ENCODE data around the gene ZNF165.
"Not testable (repeated sequence)": the region's sequence is repeated elsewhere in the genome, so short reads cannot be mapped to it uniquely, and the experiment has no call there.

The ZNF165 gene

DNA sequence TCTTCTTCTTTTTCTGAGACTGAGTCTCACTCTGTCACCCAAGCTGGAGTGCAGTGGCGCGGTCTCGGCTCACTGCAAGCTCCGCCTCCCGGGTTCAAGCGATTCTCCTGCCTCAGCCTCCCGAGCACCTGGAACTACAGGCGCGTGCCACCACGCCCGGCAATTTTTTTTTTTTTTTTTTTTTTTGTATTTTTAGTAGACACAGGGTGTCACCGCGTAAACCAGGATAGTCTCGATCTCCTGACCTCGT lies at the start of gene ZNF165:
Gene ZNF165, plus strand, starts transcription at position 188 of the 250 bp plus-strand sequence. CDS start 4,913 bp downstream, outside the sequence.
- DNase-seq (ENCODE audit: low read depth), result not testable (repeated sequence)

DNA sequence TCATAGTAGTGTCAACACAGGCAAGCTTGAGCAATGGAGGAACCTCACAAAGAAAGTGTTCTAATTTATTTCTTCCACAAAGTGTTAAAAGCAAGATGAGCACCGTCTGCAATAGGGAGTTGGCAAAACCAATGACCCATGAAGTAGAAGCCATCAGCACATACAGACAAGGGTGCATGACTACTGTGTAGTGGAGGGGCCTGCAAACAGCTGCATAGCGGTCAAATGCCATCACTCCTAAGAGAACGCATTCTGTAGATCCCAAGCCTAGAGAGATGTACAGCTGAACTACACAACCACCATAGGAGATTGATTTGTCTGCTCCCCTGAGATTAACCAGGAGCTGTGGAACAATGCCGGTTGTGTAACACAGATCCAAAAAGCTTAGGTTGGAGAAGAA lies 26.8 kb upstream of the ZNF165 start:
- DNase-seq (ENCODE audit: low read depth), result no peak

DNA sequence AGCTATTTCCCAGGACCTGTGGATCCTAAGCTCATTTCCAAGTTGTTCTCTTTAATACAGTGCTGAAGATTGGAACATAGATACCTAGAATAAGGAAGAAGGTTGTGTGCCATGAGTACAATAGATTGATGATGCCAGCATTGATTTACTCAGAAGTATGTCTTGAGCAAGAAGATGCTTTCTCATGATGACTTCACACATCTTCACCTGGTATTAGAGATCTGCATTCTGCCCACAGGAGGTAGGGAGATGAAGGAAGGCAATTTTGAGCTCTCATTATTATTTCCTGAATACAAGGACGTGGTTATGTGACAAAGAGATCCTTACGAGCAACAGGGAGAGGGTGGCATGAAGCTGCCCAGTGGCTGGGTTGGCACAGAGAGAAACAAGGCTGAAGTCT lies 20.0 kb upstream of the ZNF165 start:
- no peak for DNase-seq (ENCODE audit: low read depth)

DNA sequence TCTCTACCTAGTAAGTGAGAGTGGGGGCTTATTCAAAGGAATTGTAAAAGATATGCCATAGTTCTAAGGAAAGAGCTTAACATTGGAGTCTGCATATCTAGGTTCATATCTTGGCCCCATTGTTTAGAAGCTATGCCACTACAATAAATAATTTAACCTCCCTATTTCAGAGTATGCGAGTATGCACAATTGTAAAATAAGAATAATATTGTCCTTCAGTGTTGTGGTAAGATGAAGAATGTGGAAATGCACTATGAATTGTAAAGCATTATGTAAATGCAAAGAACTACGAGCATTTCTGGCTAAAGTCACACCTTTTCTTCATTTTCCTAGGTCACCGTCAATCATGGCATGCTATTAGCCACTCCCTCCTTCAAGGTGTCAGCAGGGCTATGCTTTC lies 16.1 kb upstream of the ZNF165 start:
- DNase-seq (ENCODE audit: low read depth), result no peak

DNA sequence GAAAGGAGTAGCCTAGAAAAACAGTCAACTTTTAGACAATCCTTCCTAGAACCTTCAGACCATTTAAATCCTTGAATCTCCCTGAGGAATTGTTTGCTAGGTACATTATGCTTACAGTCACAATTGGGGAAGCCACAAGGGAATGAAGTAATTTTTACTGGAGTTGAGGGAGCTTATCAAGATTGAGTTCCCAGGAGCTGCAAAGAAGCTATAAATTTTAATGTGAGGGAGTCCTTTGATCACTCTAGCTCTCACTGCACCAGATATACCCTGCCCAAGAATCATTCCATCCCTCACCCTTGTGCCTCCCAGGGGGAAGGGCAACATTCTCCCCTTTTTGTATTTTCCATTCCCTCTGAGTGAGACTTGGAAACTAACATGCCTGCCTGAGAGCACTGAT lies 12.3 kb upstream of the ZNF165 start:
- DNase-seq (ENCODE audit: low read depth), result no peak

DNA sequence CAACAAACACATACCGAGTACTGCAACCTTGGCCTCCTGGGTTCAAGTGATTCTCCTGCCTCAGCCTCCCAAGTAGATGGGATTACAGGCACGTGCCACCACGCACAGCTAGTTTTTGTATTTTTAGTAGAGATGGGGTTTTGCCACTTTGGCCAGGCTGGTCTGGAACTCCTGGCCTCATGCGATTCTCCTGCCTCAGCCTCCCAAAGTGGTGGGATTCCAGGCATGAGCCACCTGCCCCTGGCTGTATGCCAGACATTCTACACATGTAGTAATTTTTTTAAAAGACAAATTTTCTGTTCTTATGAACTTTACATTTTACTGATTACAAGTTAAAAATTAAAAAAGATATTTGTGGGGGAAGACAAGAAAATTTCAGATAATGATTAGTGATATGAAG lies 9.4 kb upstream of the ZNF165 start:
- not testable (repeated sequence) for DNase-seq (ENCODE audit: low read depth)

DNA sequence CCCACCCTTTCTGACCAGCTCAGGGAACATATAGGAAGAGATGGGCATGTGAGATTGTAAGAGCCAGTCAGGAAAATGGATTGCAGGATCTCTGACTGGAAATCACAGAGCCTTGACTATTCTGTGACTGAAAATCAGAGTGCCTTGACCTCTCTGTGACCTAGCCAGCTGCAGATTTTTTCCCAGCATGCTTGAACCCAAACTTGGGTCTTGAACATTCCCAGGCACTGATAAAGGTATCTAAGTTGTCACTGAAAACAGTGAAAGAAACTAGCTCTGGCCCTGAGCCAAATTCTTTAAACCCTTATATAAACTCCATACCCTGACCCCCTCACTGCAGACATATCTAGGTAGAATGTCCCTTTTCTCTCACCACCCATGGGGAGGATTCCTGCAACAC lies 2.3 kb upstream of the ZNF165 start:
- no peak for DNase-seq (ENCODE audit: low read depth)

DNA sequence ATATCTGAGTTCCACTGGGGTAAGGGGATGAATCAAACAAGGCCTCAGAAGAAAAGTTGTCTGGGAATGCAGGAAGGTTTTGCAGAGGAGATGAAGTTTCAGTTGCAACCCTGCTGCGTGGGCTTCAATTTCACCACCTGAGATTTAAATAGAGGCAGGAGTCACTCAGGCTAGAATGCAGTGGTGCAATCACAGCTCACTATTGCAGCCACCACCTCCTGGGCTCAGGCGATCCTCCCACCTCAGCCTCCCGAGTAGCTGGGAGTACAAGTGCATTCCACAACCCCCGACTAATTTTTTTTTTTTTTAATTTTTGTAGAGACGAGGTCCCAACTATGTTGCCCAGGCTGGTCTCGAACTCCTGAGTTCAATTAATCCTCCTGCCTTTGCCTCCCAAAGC lies 1.5 kb upstream of the ZNF165 start:
- no peak for DNase-seq (ENCODE audit: low read depth)

DNA sequence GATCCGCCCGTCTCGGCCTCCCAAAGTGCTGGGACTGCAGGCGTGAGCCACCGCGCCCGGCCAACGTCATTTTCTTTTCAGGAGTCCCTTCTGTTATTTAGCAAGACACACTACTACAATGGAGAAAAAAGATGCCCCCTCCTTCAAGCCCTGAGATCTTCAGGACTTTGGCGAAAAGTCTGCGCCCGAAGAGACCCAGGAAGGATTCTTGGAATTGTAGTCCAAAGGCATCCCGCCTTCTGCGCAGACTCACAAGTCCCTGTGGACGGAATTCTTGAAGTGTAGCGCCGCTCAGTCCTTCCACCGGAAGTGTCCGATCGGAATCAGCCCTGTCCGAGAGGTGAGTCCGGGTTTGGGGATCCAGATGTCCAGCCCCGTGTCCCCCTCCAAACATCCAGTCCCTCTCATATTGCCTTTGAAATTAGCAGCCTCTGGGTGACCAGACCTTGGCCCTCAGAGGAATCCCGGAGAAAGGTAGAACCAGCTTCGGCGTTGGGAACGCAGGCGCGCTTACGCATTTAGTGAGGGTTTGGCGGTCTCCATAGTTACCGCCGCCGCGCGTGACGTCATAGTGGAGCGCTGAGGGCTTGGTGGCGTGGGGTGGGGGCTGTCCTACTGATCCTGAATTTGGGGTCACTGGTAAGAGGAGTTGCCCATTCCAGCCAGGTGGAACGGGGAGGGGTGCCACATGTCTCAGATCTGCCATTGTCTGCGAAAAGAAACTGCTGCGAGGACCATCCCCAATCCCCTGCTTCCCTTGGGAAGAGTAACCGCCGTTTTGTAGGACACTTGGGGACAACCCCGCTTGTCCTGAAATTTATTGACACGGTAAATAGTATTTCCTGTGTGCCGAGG lies 490 bp downstream of the ZNF165 start:
- DNase-seq (ENCODE audit: low read depth), result peak; percentile 85

DNA sequence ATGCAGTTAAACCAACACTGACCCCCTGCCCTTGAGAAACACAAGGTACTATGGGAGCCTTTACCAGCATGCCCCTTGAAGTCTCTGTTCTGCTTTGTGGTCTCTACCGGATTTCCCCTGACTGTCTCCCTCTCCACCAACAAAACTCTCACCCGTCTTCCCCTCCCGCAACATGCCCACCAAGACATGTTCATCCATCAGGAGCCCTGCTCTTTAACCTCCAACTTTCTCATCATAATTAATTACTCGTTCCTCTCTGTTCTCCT lies 1.1 kb downstream of the ZNF165 start:
- DNase-seq (ENCODE audit: low read depth), result no peak

DNA sequence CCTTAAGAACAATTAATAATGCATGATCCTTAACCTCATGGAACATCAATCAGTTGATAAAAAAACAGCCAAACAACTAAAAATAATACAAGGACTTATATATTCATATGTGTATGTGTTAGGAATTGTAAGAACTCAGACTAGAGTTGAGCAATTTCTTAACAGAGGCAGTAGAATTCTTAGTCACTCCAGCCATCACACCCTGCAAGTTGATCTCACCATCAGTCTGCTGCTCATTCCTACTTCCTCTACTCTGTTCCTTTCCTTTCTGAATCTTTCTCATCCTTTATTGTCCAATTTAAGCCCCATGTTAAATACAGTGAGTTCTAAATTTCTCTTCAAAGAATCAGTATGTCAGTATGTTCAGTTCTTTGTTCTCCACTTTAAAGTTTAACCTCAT lies 2.6 kb downstream of the ZNF165 start:
- DNase-seq (ENCODE audit: low read depth), result no peak

DNA sequence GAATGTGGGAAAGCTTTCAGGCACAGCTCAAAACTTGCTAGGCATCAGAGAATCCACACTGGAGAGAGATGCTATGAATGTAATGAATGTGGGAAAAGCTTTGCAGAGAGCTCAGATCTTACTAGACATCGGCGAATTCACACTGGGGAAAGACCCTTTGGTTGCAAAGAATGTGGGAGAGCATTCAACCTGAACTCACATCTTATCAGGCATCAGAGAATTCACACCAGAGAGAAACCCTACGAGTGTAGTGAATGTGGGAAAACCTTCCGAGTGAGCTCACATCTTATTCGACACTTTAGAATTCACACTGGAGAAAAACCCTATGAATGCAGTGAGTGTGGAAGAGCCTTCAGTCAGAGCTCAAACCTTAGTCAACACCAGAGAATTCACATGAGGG lies 8.7 kb downstream of the ZNF165 start:
- DNase-seq (ENCODE audit: low read depth), result no peak

DNA sequence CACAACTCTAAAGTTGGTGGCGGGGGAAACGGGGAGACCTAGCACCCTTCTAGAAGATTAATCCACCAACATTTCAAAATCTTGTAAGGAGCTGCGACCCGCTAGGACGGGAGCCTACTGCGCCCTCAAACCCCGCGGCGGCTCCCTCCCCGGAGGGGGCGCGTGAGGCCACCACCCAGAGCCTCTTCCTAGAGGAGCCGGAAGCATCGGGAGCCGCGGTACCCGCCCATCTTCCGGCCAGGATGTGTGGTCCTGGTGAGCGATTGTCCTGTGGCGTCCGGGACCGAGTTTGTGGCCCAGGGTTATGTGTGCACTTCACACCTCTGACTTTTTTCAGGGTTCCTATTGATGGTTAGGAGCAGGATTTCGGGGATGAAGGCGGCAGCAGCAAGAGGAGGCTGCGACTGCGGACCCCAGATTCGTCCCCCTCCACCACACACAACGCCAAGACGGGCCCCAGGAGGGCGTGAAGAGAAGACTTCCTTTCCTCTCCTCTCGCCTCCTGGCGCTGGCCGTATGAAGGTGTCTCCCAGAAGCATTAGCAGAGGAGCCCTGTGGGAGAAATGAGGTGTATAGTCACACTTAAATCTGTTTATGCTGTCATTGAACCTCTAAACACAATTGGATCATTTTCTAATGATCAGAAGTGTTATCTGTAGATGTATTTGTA lies 10.7 kb downstream of the ZNF165 start:
- no peak for DNase-seq (ENCODE audit: low read depth)

DNA sequence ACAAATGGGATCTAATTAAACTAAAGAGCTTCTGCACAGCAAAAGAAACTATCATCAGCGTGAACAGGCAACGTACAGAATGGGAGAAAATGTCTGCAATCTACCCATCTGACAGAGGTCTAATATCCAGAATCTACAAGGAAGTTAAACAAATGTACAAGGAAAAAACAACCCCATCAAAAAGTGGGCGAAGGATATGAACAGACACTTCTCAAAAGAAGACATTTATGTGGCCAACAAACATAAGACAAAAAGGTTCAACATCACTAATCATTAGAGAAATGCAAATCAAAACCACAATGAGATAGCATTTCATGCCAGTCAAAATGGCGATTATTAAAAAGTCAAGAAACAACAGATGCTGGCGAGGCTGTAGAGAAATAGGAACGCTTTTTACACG lies 21.9 kb downstream of the ZNF165 start:
- DNase-seq (ENCODE audit: low read depth), result not testable (repeated sequence)

DNA sequence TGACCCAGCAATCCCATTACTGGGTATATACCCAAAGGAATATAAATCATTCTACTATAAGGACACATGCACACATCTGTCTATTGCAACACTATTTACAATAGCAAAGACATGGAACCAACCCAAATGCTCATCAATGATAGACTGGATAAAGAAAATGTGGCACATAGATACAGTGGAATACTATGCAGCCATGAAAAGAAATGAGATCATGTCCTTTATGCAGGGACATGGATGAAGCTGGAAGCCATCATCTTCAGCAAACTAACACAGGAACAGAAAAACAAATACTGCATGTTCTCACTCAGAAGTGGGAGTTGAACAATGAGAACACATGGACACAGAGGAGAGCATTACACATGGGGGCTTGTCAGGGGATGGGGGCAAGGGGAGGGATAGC lies 22.3 kb downstream of the ZNF165 start:
- DNase-seq (ENCODE audit: low read depth), result not testable (repeated sequence)

DNA sequence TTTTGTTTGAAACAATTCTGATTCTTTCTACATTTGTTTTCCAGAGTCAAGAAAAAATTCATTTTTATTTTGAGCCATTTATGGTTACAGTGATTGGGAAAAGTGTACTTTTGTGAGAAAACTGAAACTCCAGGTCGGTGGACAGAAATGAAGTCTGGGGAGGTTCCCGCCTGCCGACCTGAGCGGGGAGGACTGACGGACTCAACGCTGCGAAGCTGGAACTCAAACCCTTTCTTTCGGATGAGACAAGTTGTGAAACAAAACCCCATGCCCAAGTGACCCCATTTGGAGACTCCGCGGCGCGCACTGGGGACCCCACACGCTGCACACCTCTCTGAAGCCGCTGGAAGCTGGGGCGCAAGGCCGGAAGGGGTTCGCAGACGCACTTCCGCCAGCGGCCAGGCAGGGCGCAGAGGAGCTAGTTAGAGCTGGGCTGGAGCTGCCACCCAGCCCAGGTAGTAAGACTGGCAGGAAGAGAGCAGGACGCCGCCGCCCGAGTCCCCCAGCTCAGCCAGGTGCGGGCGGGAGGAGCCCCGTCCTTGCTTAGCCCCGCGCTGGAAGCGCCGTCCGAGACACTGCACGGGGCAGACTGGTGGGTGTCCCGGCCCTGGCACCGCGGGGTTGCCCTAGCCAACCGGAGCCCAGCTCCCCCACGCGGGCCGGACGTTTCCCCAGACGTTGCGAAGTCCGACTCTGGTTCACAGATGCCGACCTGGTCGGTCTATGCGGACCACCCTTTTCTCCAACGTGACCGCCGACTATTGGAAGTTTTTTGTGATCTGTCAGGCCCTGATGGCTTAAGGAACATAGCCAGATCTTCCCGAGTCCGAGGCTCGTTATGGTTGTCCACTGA lies 24.2 kb downstream of the ZNF165 start:
- DNase-seq (ENCODE audit: low read depth), result peak; percentile 66

DNA sequence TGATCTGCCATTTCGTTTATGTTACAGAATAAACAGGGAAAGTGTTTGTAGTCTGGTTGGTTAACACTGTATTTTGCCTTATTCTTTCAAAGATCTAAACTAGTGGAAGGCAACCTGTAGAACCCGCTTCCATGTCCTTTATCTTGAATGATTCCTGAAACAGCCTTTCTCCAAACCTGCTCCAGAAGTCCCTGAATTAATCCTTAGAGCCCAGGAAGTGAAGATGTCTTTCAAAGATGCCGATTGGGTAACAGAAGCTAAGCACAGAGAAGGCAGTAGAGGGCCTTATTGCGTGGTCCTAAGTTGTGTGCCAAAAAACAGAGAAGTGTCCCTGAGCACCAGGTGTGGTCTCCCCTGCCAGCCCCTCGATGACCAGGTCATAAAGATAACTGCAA lies 24.9 kb downstream of the ZNF165 start:
- no peak for DNase-seq (ENCODE audit: low read depth)

DNA sequence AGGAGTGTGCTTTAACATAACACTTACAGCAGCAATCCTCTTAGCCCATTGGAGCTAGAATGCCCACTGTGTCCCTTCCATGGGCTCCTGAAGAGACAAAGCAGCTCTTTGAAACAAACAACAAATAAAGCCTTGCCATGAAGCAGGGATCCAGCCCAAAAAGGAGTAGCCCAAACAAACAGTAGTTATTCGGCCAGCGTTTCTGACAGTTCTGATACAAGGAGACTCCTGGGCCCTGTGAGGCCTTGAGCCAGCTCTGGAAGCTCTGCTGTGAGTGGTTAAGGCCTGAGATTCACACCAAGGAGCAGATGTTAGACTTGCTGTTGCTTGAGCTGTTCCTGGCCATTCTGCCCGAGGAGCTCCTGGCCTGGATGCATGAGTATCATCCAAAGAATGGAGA lies 27.1 kb downstream of the ZNF165 start:
- no peak for DNase-seq (ENCODE audit: low read depth)

DNA sequence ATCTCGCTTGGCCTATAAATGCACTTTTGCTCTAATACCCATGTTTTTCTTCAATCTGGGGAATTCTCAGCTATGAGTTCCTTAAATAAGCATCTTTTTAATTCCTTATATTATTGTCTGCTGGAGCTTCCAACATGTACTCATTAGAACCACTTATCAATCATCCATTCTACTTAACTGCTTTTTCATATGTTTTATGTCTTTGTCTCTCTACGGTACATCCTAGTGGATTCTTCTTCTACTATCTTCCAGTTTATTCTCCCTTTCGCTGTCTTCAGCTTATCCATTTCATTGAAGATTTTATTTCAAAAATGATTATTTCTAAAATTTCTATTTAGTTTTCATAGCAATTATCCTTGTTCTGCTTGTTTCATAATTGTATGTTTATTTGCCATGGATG lies 31.6 kb downstream of the ZNF165 start:
- no peak for DNase-seq (ENCODE audit: low read depth)

DNA sequence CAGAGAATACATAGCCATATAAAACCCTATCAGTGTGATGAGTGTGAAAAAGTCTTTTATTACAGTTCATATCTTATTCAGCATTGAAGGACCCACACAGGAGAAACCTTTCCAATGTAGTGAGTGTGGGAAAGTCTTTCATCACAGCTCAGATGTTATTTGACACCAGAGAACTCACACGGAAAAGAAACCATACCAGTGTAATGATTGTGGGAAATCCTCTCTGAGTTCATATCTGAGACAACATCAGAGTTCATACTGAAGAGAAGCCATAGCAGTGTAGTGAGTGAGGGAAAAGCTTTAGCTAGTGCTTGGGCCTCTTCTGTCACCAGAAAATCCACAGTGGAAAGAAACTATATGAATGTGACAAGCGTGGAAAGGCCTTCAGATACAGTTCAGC lies 35.4 kb downstream of the ZNF165 start:
- no peak for DNase-seq (ENCODE audit: low read depth)

DNA sequence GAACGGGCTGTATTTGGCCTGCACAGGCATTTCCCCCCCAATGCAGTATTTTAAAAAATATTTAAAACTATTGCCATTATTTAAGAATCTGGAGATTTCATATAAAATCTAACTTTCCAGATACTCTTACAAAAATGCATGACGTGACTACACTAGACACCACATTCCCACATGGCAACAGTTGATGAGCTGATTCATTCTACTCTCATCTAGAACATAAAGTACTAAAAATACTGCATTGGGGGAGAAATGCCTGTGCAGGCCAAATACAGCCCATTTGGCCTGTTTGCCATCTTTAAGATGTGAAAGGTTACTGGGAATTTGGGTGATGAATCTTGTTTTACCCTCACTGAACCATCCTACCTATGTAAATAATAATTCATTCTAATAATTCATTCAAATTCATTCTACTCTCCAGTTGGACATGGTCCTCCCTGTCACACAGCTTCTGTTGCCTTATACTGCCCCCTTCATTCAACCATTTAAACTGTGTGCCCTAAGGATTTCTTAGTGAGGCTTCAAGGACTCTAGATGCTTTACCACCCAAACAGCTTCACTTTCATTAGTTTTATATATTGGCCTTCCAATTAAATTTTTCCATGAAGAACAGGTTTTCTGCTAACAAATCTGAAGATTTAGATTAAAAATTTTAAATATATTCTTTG lies 37.1 kb downstream of the ZNF165 start:
- DNase-seq (ENCODE audit: low read depth), result no peak

DNA sequence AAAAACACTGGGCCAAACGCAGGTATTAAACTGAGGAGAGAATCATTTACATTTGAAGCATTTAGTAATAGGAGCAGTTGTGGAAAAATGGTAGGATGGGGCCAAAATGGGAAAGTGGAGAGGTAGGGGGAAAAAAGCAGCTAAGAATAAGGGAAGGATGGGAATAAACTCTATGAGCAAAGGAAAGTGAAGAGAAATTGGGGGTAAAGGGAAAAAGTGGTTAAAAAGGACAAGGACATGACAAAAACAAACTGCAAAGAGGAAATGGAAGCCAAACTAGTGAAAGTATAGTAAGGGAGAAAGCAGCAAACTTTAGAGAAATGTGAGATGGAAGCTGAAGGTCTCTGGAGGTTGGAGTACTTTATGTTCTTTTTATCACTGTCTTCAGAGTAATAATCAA lies 37.8 kb downstream of the ZNF165 start:
- no peak for DNase-seq (ENCODE audit: low read depth)

DNA sequence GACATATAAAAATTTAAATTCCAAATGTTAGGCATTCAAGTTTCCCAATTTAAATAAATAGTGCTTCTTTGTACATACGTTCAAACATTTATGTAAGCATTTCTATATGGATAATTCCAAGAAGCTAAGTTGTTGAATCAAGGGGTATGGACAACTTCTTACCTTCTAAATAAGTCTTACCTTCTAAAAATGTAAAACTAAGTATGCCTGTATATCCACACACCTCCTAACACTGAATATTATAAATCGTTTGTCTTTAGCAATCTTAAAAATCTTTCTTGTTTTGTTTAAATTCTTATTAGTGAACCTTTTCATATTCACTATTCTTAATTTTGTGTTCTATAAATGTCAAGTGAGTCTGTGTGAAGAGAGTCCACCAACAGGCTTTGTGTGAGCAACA lies 41.5 kb downstream of the ZNF165 start:
- no peak for DNase-seq (ENCODE audit: low read depth)

Measured in stimulated activated CD8-positive, alpha-beta memory T cell treated with anti-CD3 and anti-CD28 coated beads, Interleukin-7, amount 100 ng/mL, for 24 hours (primary cell).